PC-3 (cell line): Measurements from ENCODE around the gene B4GALT5. TPM values are rescaled to one million over a fixed set of nuclear protein-coding genes. Genes with fewer than 3 reads are reported as not detected.

Experiments used
- ATAC-seq: fragments of 200-7000 bp; cut with Tn5 transposase; 2 replicates; pipeline ENCODE4 v1.9.1; 2020; ENCODE audit warnings: mild to moderate bottlenecking, moderate library complexity
- BruUV-seq: library from RNA; stranded (reverse); fragments of 400-500 nt; replicated peaks from 2 replicates; lab custom pipeline; 2021; lab: Mats Ljungman, UMichigan
- CTCF ChIA-PET: fragments of 300-600 bp; sonication (Branson Sonifier 250); formaldehyde crosslinking; loops from one replicate; lab custom pipeline; 2022; ENCODE audit warnings: antibody characterized with exemption; lab: Charles Lee
- POLR2A ChIA-PET: fragments of 300-600 bp; sonication (Branson Sonifier 250); formaldehyde crosslinking; loops from one replicate; lab custom pipeline; 2022; ENCODE audit warnings: antibody characterized with exemption; ENCODE audit not compliant: unreplicated experiment; lab: Charles Lee
- DNase-seq: peaks from one replicate; pipeline ENCODE4 v3.0.0-alpha.2; 2015
- H2AFZ ChIP-seq: fragments of 300-600 bp; sonication (generic); 2 replicates; pipeline ENCODE4 v1.6.0; 2016; ENCODE audit warnings: antibody characterized with exemption, low read length
- H3F3A ChIP-seq: fragments of 300-600 bp; sonication (generic); one replicate; pipeline ENCODE4 v1.6.0; 2017; ENCODE audit warnings: antibody characterized with exemption, low read length, control low read depth, mild to moderate bottlenecking; ENCODE audit not compliant: unreplicated experiment
- H3K27ac ChIP-seq: fragments of 300-600 bp; sonication (generic); 2 replicates; pipeline ENCODE4 v1.5.1; 2016; ENCODE audit warnings: mild to moderate bottlenecking, low read length
- H3K27me3 ChIP-seq: fragments of 300-600 bp; sonication (generic); 2 replicates; pipeline ENCODE4 v1.6.1; 2016; ENCODE audit warnings: low read length, mixed read lengths
- H3K36me3 ChIP-seq: fragments of 300-600 bp; sonication (generic); 2 replicates; pipeline ENCODE4 v1.6.1; 2016; ENCODE audit warnings: low read depth, mixed run types, low read length, mixed read lengths
- H3K4me1 ChIP-seq: fragments of 300-600 bp; sonication (generic); 2 replicates; pipeline ENCODE4 v1.5.1; 2016; ENCODE audit warnings: low read length; ENCODE audit not compliant: insufficient read depth
- H3K4me2 ChIP-seq: fragments of 300-600 bp; sonication (generic); 2 replicates; pipeline ENCODE4 v1.6.0; 2016; ENCODE audit warnings: low read length
- H3K4me3 ChIP-seq: fragments of 300-600 bp; sonication (generic); 2 replicates; pipeline ENCODE4 v1.5.1; 2016; ENCODE audit warnings: mild to moderate bottlenecking, low read length, mixed read lengths
- H3K79me2 ChIP-seq: fragments of 300-600 bp; sonication (generic); 2 replicates; pipeline ENCODE4 v1.6.1; 2017; ENCODE audit warnings: low read length, mixed read lengths
- H3K9ac ChIP-seq: fragments of 300-600 bp; sonication (generic); 2 replicates; pipeline ENCODE4 v1.6.0; 2016; ENCODE audit warnings: mild to moderate bottlenecking, low read length
- H3K9me2 ChIP-seq: fragments of 300-600 bp; sonication (generic); replicated peaks from 2 replicates; pipeline ENCODE4 v1.6.1; 2016; ENCODE audit warnings: mixed run types, low read length, mixed read lengths
- H3K9me3 ChIP-seq: fragments of 300-600 bp; sonication (generic); 2 replicates; pipeline ENCODE4 v1.6.1; 2016; ENCODE audit warnings: low read length, mixed read lengths
- H4K20me1 ChIP-seq: fragments of 300-600 bp; sonication (generic); 2 replicates; pipeline ENCODE4 v1.6.1; 2016; ENCODE audit warnings: low read length, mixed read lengths
- CTCF ChIP-seq: fragments of 300-600 bp; sonication (generic); conservative IDR thresholded peaks from 2 replicates; pipeline ENCODE4 v1.5.1; 2017; ENCODE audit warnings: antibody characterized with exemption, low read depth, mild to moderate bottlenecking, low read length
- EZH2 ChIP-seq: fragments of 300-600 bp; sonication (generic); IDR thresholded peaks from one replicate; pipeline ENCODE4 v1.6.1; 2017; ENCODE audit warnings: antibody characterized with exemption, mild to moderate bottlenecking, low read length; ENCODE audit not compliant: unreplicated experiment
- EZH2phosphoT487 ChIP-seq: fragments of 300-600 bp; sonication (generic); IDR thresholded peaks from 2 replicates; pipeline ENCODE4 v1.6.1; 2018; ENCODE audit warnings: mild to moderate bottlenecking, antibody characterized with exemption, low read length, borderline replicate concordance
- intact Hi-C: fragments of 100-400 bp; cut with micrococcal nuclease; formaldehyde crosslinking; loops from 2 replicates; pipeline ENCODE4 v1.9.0; 2023
- total RNA-seq: library from RNA; depleted of rRNA; stranded (reverse); fragments of >200 nt; gene quantifications from 2 replicates; pipeline ENCODE4 v1.2.3, GENCODE V29; 2014

B4GALT5 gene
- total RNA-seq, 1 experiment from 2014 or later = 18.1 TPM

- no peak for ATAC-seq
- Histone ChIP-seq H3K27ac (no peak overlapping the region), H3K79me2 (peaks cover 81% of the 10 kb centered on the region), H3K27me3 (no peaks in the 10 kb centered on the region), H3K4me1 (peaks cover 22% of the 10 kb centered on the region), H3K9me2 (no peaks in the 10 kb centered on the region), H2AFZ (no peak overlapping the region), H3K36me3 (no peaks in the 10 kb centered on the region), H3K4me2 (peak overlapping the region; percentile 90), H3K4me3 (peak overlapping the region; percentile 87; the same call in 1 of the 2 replicates), H3K9me3 (no peaks in the 10 kb centered on the region), H3K9ac (no peak overlapping the region), H3F3A (no peaks in the 10 kb centered on the region), H4K20me1 (peaks cover 32% of the 10 kb centered on the region)
- ChIA-PET CTCF (interaction anchor here (0.7 kb wide), 1 partner anchor 100 kb away, joined by 3 read pairs; no protein-coding TSS in a partner anchor), POLR2A (interaction anchor here (0.7 kb wide), 1 partner anchor 86 kb away, joined by 3 read pairs; no protein-coding TSS in a partner anchor)
- intact Hi-C loops = loop anchor here (5.0 kb wide), 1 partner anchor 34 kb away; no protein-coding TSS in a partner anchor
- no peak for TF ChIP-seq CTCF
- TF ChIP-seq EZH2phosphoT487 = no peak
- no peak for TF ChIP-seq EZH2
- no peak for DNase-seq
- no TSS peak for BruUV-seq
Observed at GRCh38 chr20:49710971-49711666, 2.6 kb downstream of the B4GALT5 start.

GRCh38 chr20:49707118-49707517 lies 6.6 kb downstream of the B4GALT5 start:
- ChIA-PET POLR2A (no interaction called here), CTCF (no interaction called here)
- intact Hi-C loops = loop anchor here (10.0 kb wide), 1 partner anchor 52 kb away; no protein-coding TSS in a partner anchor

More at GRCh38 chr20:49707118-49707517, 6.6 kb downstream of the B4GALT5 start:
- H3K4me2 ChIP-seq = no peak overlapping the region
- BruUV-seq = no TSS peak
- no peaks in the 10 kb centered on the region for H3K9me2 ChIP-seq
- H3K4me1 ChIP-seq = peaks cover 16% of the 10 kb centered on the region
- no peak for ATAC-seq
- peaks cover 26% of the 10 kb centered on the region for H4K20me1 ChIP-seq
- no peak overlapping the region for H3K27ac ChIP-seq
- no peaks in the 10 kb centered on the region for H3F3A ChIP-seq
- no peak overlapping the region for H2AFZ ChIP-seq
- TF ChIP-seq EZH2 (no peak), EZH2phosphoT487 (no peak), CTCF (no peak)
- peaks cover 100% of the 10 kb centered on the region for H3K79me2 ChIP-seq
- H3K9me3 ChIP-seq = no peaks in the 10 kb centered on the region
- no peak overlapping the region for H3K4me3 ChIP-seq
- no peak for DNase-seq
- no peak overlapping the region for H3K9ac ChIP-seq
- H3K27me3 ChIP-seq = no peaks in the 10 kb centered on the region
- H3K36me3 ChIP-seq = no peaks in the 10 kb centered on the region
